CD4-positive, alpha-beta T cell (primary cell): ENCODE data around the gene KRTAP4-3. TPM values are rescaled to one million over a fixed set of nuclear protein-coding genes. Genes with fewer than 3 reads are reported as not detected.
"Not testable (repeated sequence)": the region's sequence is repeated elsewhere in the genome, so short reads cannot be mapped to it uniquely, and the experiment has no call there.

ENCODE experiments used
- ATAC-seq: fragments of 200-7000 bp; cut with Tn5 transposase; one replicate; pipeline ENCODE4 v1.10.0; 2022; ENCODE audit warnings: mild to moderate bottlenecking; ENCODE audit not compliant: poor library complexity
- CTCF ChIA-PET: fragments of 350-600 bp; sonication (Branson Sonifier 250); formaldehyde crosslinking; loops from one replicate; lab custom pipeline; 2021; ENCODE audit warnings: antibody characterized with exemption, inconsistent platforms; lab: Charles Lee
- POLR2A ChIA-PET: fragments of 350-600 bp; sonication (Branson Sonifier 250); formaldehyde crosslinking; loops from one replicate; lab custom pipeline; 2021; ENCODE audit warnings: antibody characterized with exemption, inconsistent platforms; lab: Charles Lee
- DNase-seq, 14 experiments: peaks; one replicate each; pipeline ENCODE4 v3.0.0-alpha.2; 2013 to 2020; ENCODE audit warnings: mixed read lengths in 2 of 14
- H3K27ac ChIP-seq, 2 donors: one replicate each; pipeline versions ENCODE4 v1.5.1 to v1.7.0; 2013; ENCODE audit warnings: low read length in 2 of 2, low read depth in 1 of 2, mild to moderate bottlenecking in 1 of 2
- H3K27me3 ChIP-seq, 2 experiments: 1 replicate in 1 of 2; 2 replicates in 1 of 2; pipeline versions ENCODE4 v1.6.1 to v1.7.0; 2013; ENCODE audit warnings: low read length in 2 of 2, control low read depth in 1 of 2, mild to moderate bottlenecking in 1 of 2, moderate library complexity in 1 of 2; ENCODE audit not compliant: insufficient read depth in 2 of 2, control insufficient read depth in 1 of 2
- H3K36me3 ChIP-seq: one replicate; pipeline ENCODE4 v1.6.1; 2013; ENCODE audit warnings: low read length, control low read depth; ENCODE audit not compliant: insufficient read depth
- H3K4me1 ChIP-seq: one replicate; pipeline ENCODE4 v1.6.1; 2013; ENCODE audit warnings: low read length, control low read depth; ENCODE audit not compliant: insufficient read depth
- H3K4me3 ChIP-seq: one replicate; pipeline ENCODE4 v1.5.1; 2013; ENCODE audit warnings: mild to moderate bottlenecking, low read length, moderate library complexity
- H3K9me3 ChIP-seq, 2 experiments: 1 replicate in 1 of 2; 2 replicates in 1 of 2; pipeline versions ENCODE4 v1.6.1 to v1.7.0; 2013; ENCODE audit warnings: low read length in 2 of 2, mild to moderate bottlenecking in 2 of 2, control low read depth in 1 of 2, moderate library complexity in 1 of 2; ENCODE audit not compliant: control insufficient read depth in 1 of 2, insufficient read depth in 1 of 2
- H3K27ac Mint-ChIP-seq: one replicate; pipeline ENCODE4 v1.8.0; 2020; ENCODE audit warnings: mixed read lengths
- H3K27me3 Mint-ChIP-seq: one replicate; pipeline ENCODE4 v1.8.0; 2021; ENCODE audit warnings: mixed read lengths
- H3K36me3 Mint-ChIP-seq: one replicate; pipeline ENCODE4 v1.8.0; 2021; ENCODE audit warnings: low read depth, mixed read lengths
- H3K4me1 Mint-ChIP-seq: one replicate; pipeline ENCODE4 v1.8.0; 2021; ENCODE audit warnings: low read depth, mixed read lengths
- H3K4me3 Mint-ChIP-seq: one replicate; pipeline ENCODE4 v1.8.0; 2020; ENCODE audit warnings: mild to moderate bottlenecking, mixed read lengths
- H3K9me3 Mint-ChIP-seq: one replicate; pipeline ENCODE4 v1.8.0; 2020; ENCODE audit warnings: mixed read lengths
- CTCF ChIP-seq: fragments of 200-600 bp; IDR thresholded peaks from one replicate; pipeline ENCODE4 v1.8.0; 2022; ENCODE audit warnings: antibody characterized with exemption, mild to moderate bottlenecking
- intact Hi-C, 2 experiments: fragments of 100-400 bp; cut with DNase I in 1 of 2; cut with micrococcal nuclease in 1 of 2; formaldehyde crosslinking; loops; one replicate each; pipeline versions ENCODE4 v1.15.1 to v1.9.0; 2023 to 2025; cut with DNase I, micrococcal nuclease
- total RNA-seq, 174 experiments: library from RNA in 2 of 174; stranded (reverse) in 2 of 174; gene quantifications; one replicate each; pipeline ENCODE4 v1.2.3 and lab custom pipeline; 2021 to 2026

KRTAP4-3 gene
- total RNA-seq, 2 experiments from 2014 or later, result not detected

DNA sequence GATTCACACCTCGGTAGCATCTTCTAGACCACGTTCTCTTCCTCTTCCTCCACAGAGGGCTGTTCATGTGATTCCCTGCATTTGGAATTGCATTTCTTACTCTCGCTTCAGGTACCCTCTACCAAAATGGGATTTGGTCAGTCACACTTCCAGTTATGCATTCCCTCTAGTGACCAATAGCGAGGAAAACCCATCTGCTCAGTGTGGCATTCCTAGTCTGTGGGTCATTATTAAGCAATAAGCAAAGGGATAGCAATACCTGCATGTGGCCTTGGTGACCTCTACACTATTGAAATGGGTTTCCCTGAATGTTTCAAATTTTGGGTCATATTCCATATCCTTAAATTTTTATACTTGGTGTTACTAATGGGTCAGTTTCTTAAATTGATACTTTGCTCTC is 18.0 kb downstream of the KRTAP4-3 start:
- H3K36me3 ChIP-seq, result no peaks in the 10 kb centered on the region
- H3K4me1 Mint-ChIP-seq, result peaks cover 4% of the 10 kb centered on the region
- DNase-seq (no peak), ATAC-seq (no peak)
- H3K4me1 ChIP-seq, result no peaks in the 10 kb centered on the region
- no peak overlapping the region for H3K27ac ChIP-seq
- TF ChIP-seq CTCF, result no peak
- ChIA-PET POLR2A (no interaction called here), CTCF (no interaction called here)
- intact Hi-C loops, result no loop called here
- no peaks in the 10 kb centered on the region for H3K27me3 ChIP-seq
- no peak overlapping the region for H3K4me3 Mint-ChIP-seq
- no peaks in the 10 kb centered on the region for H3K36me3 Mint-ChIP-seq
- peaks cover 13% of the 10 kb centered on the region for H3K27me3 Mint-ChIP-seq
- no peak overlapping the region for H3K27ac Mint-ChIP-seq
- no peaks in the 10 kb centered on the region for H3K9me3 Mint-ChIP-seq
- no peaks in the 10 kb centered on the region for H3K9me3 ChIP-seq
- no peak overlapping the region for H3K4me3 ChIP-seq

DNA sequence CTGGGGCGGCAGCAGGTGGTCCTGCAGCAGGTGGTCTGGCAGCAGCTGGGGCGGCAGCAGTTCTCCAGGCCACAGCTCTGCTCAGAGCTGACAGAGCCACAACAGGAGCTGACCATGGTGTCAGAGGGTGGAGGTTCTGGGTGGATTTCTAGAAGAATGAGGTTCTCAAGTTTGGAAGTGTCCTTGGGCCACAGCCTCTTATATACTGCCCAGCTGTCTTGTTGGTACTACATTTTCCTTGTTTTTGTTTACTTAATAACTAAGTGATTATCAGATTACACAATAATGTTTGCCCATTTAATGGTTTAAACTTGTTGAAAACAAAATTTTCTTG is 18.4 kb downstream of the KRTAP4-3 start, which contains the start of gene KRTAP4-5:
Gene KRTAP4-5, minus strand, starts transcription at position 174 of the 334 bp plus-strand sequence. Its CDS starts 58 bp downstream, at position 116.
- no peak within 1 kb of the TSS for H3K4me3 ChIP-seq
- no peak for ATAC-seq
- intact Hi-C loops, result no loop called here
- peaks cover 13% of the 10 kb centered on the region for H3K27me3 Mint-ChIP-seq
- H3K9me3 ChIP-seq, result no peaks in the 10 kb centered on the region
- DNase-seq, result no peak
- H3K27me3 ChIP-seq, result no peaks in the 10 kb centered on the region
- no peaks in the 10 kb centered on the region for H3K9me3 Mint-ChIP-seq
- TF ChIP-seq CTCF, result no peak
- no peak within 1 kb of the TSS for H3K4me3 Mint-ChIP-seq
- no peak within 1 kb of the TSS for H3K27ac Mint-ChIP-seq
- no peaks in the 10 kb centered on the region for H3K4me1 ChIP-seq
- POLR2A ChIA-PET, result no interaction called here
- H3K36me3 Mint-ChIP-seq, result no peaks in the 10 kb centered on the region
- no peak within 1 kb of the TSS for H3K27ac ChIP-seq
- H3K36me3 ChIP-seq, result no peaks in the 10 kb centered on the region
- peaks cover 4% of the 10 kb centered on the region for H3K4me1 Mint-ChIP-seq
- CTCF ChIA-PET, result no interaction called here

GRCh38 chr17:41148971-41149651 is 18.9 kb downstream of the KRTAP4-3 start:
- H3K9me3 Mint-ChIP-seq, ATAC-seq, POLR2A ChIA-PET, H3K27ac Mint-ChIP-seq, H3K4me3 Mint-ChIP-seq, H3K36me3 ChIP-seq, H3K27me3 ChIP-seq, intact Hi-C loops, CTCF ChIA-PET, H3K4me3 ChIP-seq, H3K4me1 ChIP-seq, DNase-seq, H3K27ac ChIP-seq, H3K36me3 Mint-ChIP-seq, H3K9me3 ChIP-seq, H3K4me1 Mint-ChIP-seq: not testable (repeated sequence)
- H3K27me3 Mint-ChIP-seq, result peaks cover 13% of the 10 kb centered on the region
